OCI-LY7 (cell line): ENCODE measurements around the gene DEPP1. TPM values are rescaled to one million over a fixed set of nuclear protein-coding genes. Genes with fewer than 3 reads are reported as not detected.
"Not testable (repeated sequence)": the region's sequence is repeated elsewhere in the genome, so short reads cannot be mapped to it uniquely, and the experiment has no call there.

Experiments
- BruUV-seq: library from RNA; stranded (reverse); fragments of 400-500 nt; replicated peaks from 2 replicates; lab custom pipeline; 2021; lab: Mats Ljungman, UMichigan
- CTCF ChIA-PET: fragments of 300-600 bp; sonication (Branson Sonifier 250); formaldehyde crosslinking; loops from one replicate; lab custom pipeline; 2022; ENCODE audit warnings: antibody characterized with exemption; ENCODE audit not compliant: unreplicated experiment; lab: Charles Lee
- POLR2A ChIA-PET: fragments of 300-600 bp; sonication (Branson Sonifier 250); formaldehyde crosslinking; loops from one replicate; lab custom pipeline; 2022; ENCODE audit warnings: antibody characterized with exemption; lab: Charles Lee
- DNase-seq: peaks from one replicate; pipeline ENCODE4 v3.0.0-alpha.2; 2015; ENCODE audit warnings: low spot score
- H2AFZ ChIP-seq: fragments of 200-600 bp; sonication (generic), shearing (Covaris generic); 2 replicates; pipeline ENCODE4 v1.6.1; 2014; ENCODE audit warnings: mild to moderate bottlenecking, antibody characterized with exemption, low read length, moderate library complexity
- H3K27ac ChIP-seq: fragments of 200-600 bp; sonication (generic); 2 replicates; pipeline ENCODE4 v1.5.1; 2014; ENCODE audit warnings: mixed run types, low read depth, mild to moderate bottlenecking, moderate library complexity, low read length, inconsistent platforms; ENCODE audit not compliant: poor library complexity, severe bottlenecking
- H3K36me3 ChIP-seq: fragments of 200-600 bp; sonication (generic); 2 replicates; pipeline ENCODE4 v1.6.1; 2014; ENCODE audit warnings: mild to moderate bottlenecking, antibody characterized with exemption, low read length, moderate library complexity, mixed read lengths; ENCODE audit not compliant: insufficient read depth
- H3K4me1 ChIP-seq: fragments of 200-600 bp; sonication (generic); 2 replicates; pipeline ENCODE4 v1.5.1; 2014; ENCODE audit warnings: mild to moderate bottlenecking, low read length; ENCODE audit not compliant: insufficient read depth, poor library complexity, severe bottlenecking
- H3K4me2 ChIP-seq: fragments of 200-600 bp; sonication (generic); 2 replicates; pipeline ENCODE4 v1.6.1; 2014; ENCODE audit warnings: mild to moderate bottlenecking, low read length
- H3K4me3 ChIP-seq: fragments of 200-600 bp; sonication (generic); 2 replicates; pipeline ENCODE4 v1.5.1; 2014; ENCODE audit warnings: mild to moderate bottlenecking, low read depth, low read length; ENCODE audit not compliant: poor library complexity, severe bottlenecking
- H3K79me2 ChIP-seq: fragments of 200-600 bp; sonication (generic); 2 replicates; pipeline ENCODE4 v1.6.1; 2016; ENCODE audit warnings: low read depth, mild to moderate bottlenecking, low read length, moderate library complexity, mixed read lengths; ENCODE audit not compliant: insufficient read depth
- H3K9me2 ChIP-seq: fragments of 200-600 bp; sonication (generic); 2 replicates; pipeline ENCODE4 v1.6.1; 2016; ENCODE audit warnings: mild to moderate bottlenecking, low read length, mixed read lengths; ENCODE audit not compliant: insufficient read depth
- H3K9me3 ChIP-seq: fragments of 200-600 bp; sonication (generic); 2 replicates; pipeline ENCODE4 v1.6.1; 2014; ENCODE audit warnings: mild to moderate bottlenecking, mixed run types, low read length, mixed read lengths
- H4K20me1 ChIP-seq: fragments of 200-600 bp; sonication (generic); 2 replicates; pipeline ENCODE4 v1.6.1; 2014; ENCODE audit warnings: mild to moderate bottlenecking, antibody characterized with exemption, low read length, moderate library complexity, mixed read lengths; ENCODE audit not compliant: insufficient read depth
- CTCF ChIP-seq: fragments of 200-600 bp; sonication (generic); conservative IDR thresholded peaks from 2 replicates; pipeline ENCODE4 v1.5.1; 2014; ENCODE audit warnings: mild to moderate bottlenecking, antibody characterized with exemption, low read length, moderate library complexity, mixed read lengths
- EZH2phosphoT487 ChIP-seq: fragments of 200-600 bp; sonication (generic); IDR thresholded peaks from 2 replicates; pipeline ENCODE4 v1.6.1; 2018; ENCODE audit warnings: low read depth, borderline replicate concordance, mild to moderate bottlenecking, mixed run types, antibody characterized with exemption, low read length, moderate library complexity, mixed read lengths
- intact Hi-C: fragments of 100-400 bp; cut with micrococcal nuclease; formaldehyde crosslinking; loops from one replicate; pipeline ENCODE4 v1.10.0; 2022; ENCODE audit not compliant: unreplicated experiment
- total RNA-seq, 2 experiments: library from RNA; depleted of rRNA in 1 of 2; stranded (reverse); fragments of >200 nt in 1 of 2; shearing (Covaris generic) in 1 of 2; gene quantifications; 2 replicates each; pipeline ENCODE4 v1.2.3, GENCODE V29; 2014 to 2022

The DEPP1 gene
- total RNA-seq, 2 experiments from 2014 or later = 0.09 TPM; not detected in 1

GRCh38 chr10:45015590-45015989 is 37.0 kb upstream of the DEPP1 start:
- no peaks in the 10 kb centered on the region for H3K36me3 ChIP-seq
- ChIA-PET CTCF (no interaction called here), POLR2A (no interaction called here)
- H4K20me1 ChIP-seq = no peaks in the 10 kb centered on the region
- H3K9me3 ChIP-seq = no peaks in the 10 kb centered on the region
- no peak overlapping the region for H3K4me3 ChIP-seq
- H3K79me2 ChIP-seq = no peaks in the 10 kb centered on the region
- H3K27ac ChIP-seq = no peak overlapping the region
- TF ChIP-seq CTCF = no peak
- TF ChIP-seq EZH2phosphoT487 = no peak
- BruUV-seq = no TSS peak
- no peaks in the 10 kb centered on the region for H3K4me1 ChIP-seq
- no peak for DNase-seq
- H3K9me2 ChIP-seq = no peaks in the 10 kb centered on the region
- intact Hi-C loops = no loop called here
- no peak overlapping the region for H3K4me2 ChIP-seq
- H2AFZ ChIP-seq = no peak overlapping the region

DNA sequence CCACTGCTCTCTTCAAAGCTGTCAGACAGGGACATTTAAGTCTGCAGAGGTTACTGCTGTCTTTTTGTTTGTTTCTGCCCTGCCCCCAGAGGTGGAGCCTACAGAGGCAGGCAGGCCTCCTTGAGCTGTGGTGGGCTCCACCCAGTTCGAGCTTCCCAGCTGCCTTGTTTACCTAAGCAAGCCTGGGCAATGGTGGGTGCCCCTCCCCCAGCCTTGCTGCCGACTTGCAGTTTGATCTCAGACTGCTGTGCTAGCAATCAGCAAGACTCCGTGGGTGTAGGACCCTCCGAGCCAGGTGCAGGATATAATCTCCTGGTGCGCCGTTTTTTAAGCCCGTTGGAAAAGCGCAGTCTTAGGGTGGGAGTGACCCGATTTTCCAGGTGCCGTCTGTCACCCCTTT is 35.9 kb upstream of the DEPP1 start:
- H3K4me3 ChIP-seq, H3K4me1 ChIP-seq, H3K9me2 ChIP-seq, H3K9me3 ChIP-seq, H2AFZ ChIP-seq, CTCF ChIA-PET, H3K27ac ChIP-seq, intact Hi-C loops, H4K20me1 ChIP-seq, DNase-seq, POLR2A ChIA-PET, H3K4me2 ChIP-seq, H3K36me3 ChIP-seq, BruUV-seq, H3K79me2 ChIP-seq: not testable (repeated sequence)

DNA sequence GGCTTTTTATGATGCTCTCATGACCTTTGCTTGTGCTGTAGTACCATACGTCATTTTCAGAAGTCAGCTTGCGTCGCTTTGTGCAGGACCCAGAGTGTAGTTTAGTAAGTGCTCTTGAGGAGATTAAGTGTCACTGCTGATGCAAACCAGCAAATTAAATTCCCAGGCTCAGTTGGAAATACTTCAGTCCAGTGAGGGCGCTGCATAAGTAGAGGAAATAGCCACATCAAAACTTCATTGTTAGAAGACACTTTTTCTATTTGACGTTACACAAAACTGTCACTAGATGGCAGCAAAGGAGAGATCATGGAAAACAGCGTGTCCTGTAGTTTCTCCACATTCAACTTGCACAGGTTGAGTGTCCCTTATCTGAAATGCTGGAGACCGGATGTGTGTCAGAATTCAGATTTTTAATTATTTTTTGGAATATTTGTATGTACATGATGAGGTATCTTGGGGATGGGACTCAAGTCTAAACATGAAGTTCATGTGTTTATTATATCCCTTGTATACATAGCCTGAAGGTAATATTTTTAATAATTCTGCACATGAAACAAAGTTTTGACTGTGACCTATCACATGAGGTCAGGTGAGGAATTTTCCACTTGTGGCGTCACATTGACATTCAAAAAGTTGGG is 30.0 kb upstream of the DEPP1 start:
- CTCF ChIA-PET = no interaction called here
- H3K36me3 ChIP-seq = peaks cover 25% of the 10 kb centered on the region
- POLR2A ChIA-PET = no interaction called here
- intact Hi-C loops = loop anchor here (2.0 to 10.0 kb wide), 4 partner anchors 226 to 966 kb away; partner anchors contain the start of genes TIMM23 and ZFAND4
- no peak overlapping the region for H3K27ac ChIP-seq
- no peak overlapping the region for H3K4me3 ChIP-seq
- H2AFZ ChIP-seq = no peak overlapping the region
- DNase-seq = peak; percentile 84
- H3K9me2 ChIP-seq = no peaks in the 10 kb centered on the region
- H3K79me2 ChIP-seq = peaks cover 13% of the 10 kb centered on the region
- H3K4me2 ChIP-seq = no peak overlapping the region
- TF ChIP-seq CTCF (peak; percentile 96), EZH2phosphoT487 (no peak)
- peaks cover 14% of the 10 kb centered on the region; the same call in 1 of the 2 replicates for H3K9me3 ChIP-seq
- no peaks in the 10 kb centered on the region for H3K4me1 ChIP-seq
- peaks cover 14% of the 10 kb centered on the region; the same call in 1 of the 2 replicates for H4K20me1 ChIP-seq
- BruUV-seq = no TSS peak
